ENCODE measurements around the gene ESYT2.
"Not testable (repeated sequence)": the region's sequence is repeated elsewhere in the genome, so short reads cannot be mapped to it uniquely, and the experiment has no call there.

The ESYT2 gene

GRCh38 chr7:158839177-158839576 is 9.9 kb upstream of the ESYT2 start:
- not testable (repeated sequence) for H3K36me3 ChIP-seq (ENCODE audit: control insufficient read depth, insufficient read depth, low read length); H3K4me1 ChIP-seq (ENCODE audit: control insufficient read depth, insufficient read depth, low read length, poor library complexity, severe bottlenecking); H3K4me3 ChIP-seq (ENCODE audit: insufficient read depth, low read depth, low read length, poor library complexity, severe bottlenecking); H3K27ac ChIP-seq (ENCODE audit: insufficient read depth, low read length, poor library complexity, severe bottlenecking); H3K27me3 ChIP-seq (replicated peaks; ENCODE audit: control insufficient read depth, insufficient read depth, low read length, poor library complexity, severe bottlenecking); H3K9me3 ChIP-seq (ENCODE audit: control insufficient read depth, low read length); DNase-seq

- no peaks in the 10 kb centered on the region for H3K27me3 ChIP-seq (replicated peaks; ENCODE audit: control insufficient read depth, insufficient read depth, low read length, poor library complexity, severe bottlenecking)
- no peak overlapping the region for H3K27ac ChIP-seq (ENCODE audit: insufficient read depth, low read length, poor library complexity, severe bottlenecking)
- H3K4me3 ChIP-seq (ENCODE audit: insufficient read depth, low read depth, low read length, poor library complexity, severe bottlenecking) = no peak overlapping the region
- no peaks in the 10 kb centered on the region for H3K4me1 ChIP-seq (ENCODE audit: control insufficient read depth, insufficient read depth, low read length, poor library complexity, severe bottlenecking)
- H3K36me3 ChIP-seq (ENCODE audit: control insufficient read depth, insufficient read depth, low read length) = no peaks in the 10 kb centered on the region
- no peaks in the 10 kb centered on the region for H3K9me3 ChIP-seq (ENCODE audit: control insufficient read depth, low read length)
- DNase-seq = no peak
Measured at GRCh38 chr7:158837790-158838637, 8.7 kb upstream of the ESYT2 start.

GRCh38 chr7:158836692-158837091 is 7.4 kb upstream of the ESYT2 start:
- H3K4me3 ChIP-seq (ENCODE audit: insufficient read depth, low read depth, low read length, poor library complexity, severe bottlenecking) = no peak overlapping the region
- H3K36me3 ChIP-seq (ENCODE audit: control insufficient read depth, insufficient read depth, low read length) = no peaks in the 10 kb centered on the region
- no peaks in the 10 kb centered on the region for H3K4me1 ChIP-seq (ENCODE audit: control insufficient read depth, insufficient read depth, low read length, poor library complexity, severe bottlenecking)
- no peak overlapping the region for H3K27ac ChIP-seq (ENCODE audit: insufficient read depth, low read length, poor library complexity, severe bottlenecking)
- H3K9me3 ChIP-seq (ENCODE audit: control insufficient read depth, low read length) = no peaks in the 10 kb centered on the region
- DNase-seq = no peak
- H3K27me3 ChIP-seq (replicated peaks; ENCODE audit: control insufficient read depth, insufficient read depth, low read length, poor library complexity, severe bottlenecking) = no peaks in the 10 kb centered on the region

GRCh38 chr7:158834878-158835784 is 5.8 kb upstream of the ESYT2 start:
- no peaks in the 10 kb centered on the region for H3K27me3 ChIP-seq (replicated peaks; ENCODE audit: control insufficient read depth, insufficient read depth, low read length, poor library complexity, severe bottlenecking)
- H3K9me3 ChIP-seq (ENCODE audit: control insufficient read depth, low read length) = no peaks in the 10 kb centered on the region
- H3K4me1 ChIP-seq (ENCODE audit: control insufficient read depth, insufficient read depth, low read length, poor library complexity, severe bottlenecking) = peaks cover 4% of the 10 kb centered on the region
- no peak for DNase-seq
- no peak overlapping the region for H3K27ac ChIP-seq (ENCODE audit: insufficient read depth, low read length, poor library complexity, severe bottlenecking)
- H3K4me3 ChIP-seq (ENCODE audit: insufficient read depth, low read depth, low read length, poor library complexity, severe bottlenecking) = no peak overlapping the region
- H3K36me3 ChIP-seq (ENCODE audit: control insufficient read depth, insufficient read depth, low read length) = no peaks in the 10 kb centered on the region

- Histone ChIP-seq H3K27ac (ENCODE audit: insufficient read depth, low read length, poor library complexity, severe bottlenecking) (no peak overlapping the region), H3K4me3 (ENCODE audit: insufficient read depth, low read depth, low read length, poor library complexity, severe bottlenecking) (no peak overlapping the region)
- DNase-seq = no peak
Measured at GRCh38 chr7:158832994-158833393, 3.7 kb upstream of the ESYT2 start.

GRCh38 chr7:158831738-158832091 is 2.4 kb upstream of the ESYT2 start:
- H3K9me3 ChIP-seq (ENCODE audit: control insufficient read depth, low read length) = no peaks in the 10 kb centered on the region
- no peak overlapping the region for H3K27ac ChIP-seq (ENCODE audit: insufficient read depth, low read length, poor library complexity, severe bottlenecking)
- no peaks in the 10 kb centered on the region for H3K36me3 ChIP-seq (ENCODE audit: control insufficient read depth, insufficient read depth, low read length)
- no peak overlapping the region for H3K4me3 ChIP-seq (ENCODE audit: insufficient read depth, low read depth, low read length, poor library complexity, severe bottlenecking)
- no peak for DNase-seq
- no peaks in the 10 kb centered on the region for H3K27me3 ChIP-seq (replicated peaks; ENCODE audit: control insufficient read depth, insufficient read depth, low read length, poor library complexity, severe bottlenecking)
- H3K4me1 ChIP-seq (ENCODE audit: control insufficient read depth, insufficient read depth, low read length, poor library complexity, severe bottlenecking) = peaks cover 7% of the 10 kb centered on the region

More at GRCh38 chr7:158832994-158833393, 3.7 kb upstream of the ESYT2 start:
- Histone ChIP-seq H3K27me3 (replicated peaks; ENCODE audit: control insufficient read depth, insufficient read depth, low read length, poor library complexity, severe bottlenecking) (no peaks in the 10 kb centered on the region), H3K36me3 (ENCODE audit: control insufficient read depth, insufficient read depth, low read length) (no peaks in the 10 kb centered on the region), H3K4me1 (ENCODE audit: control insufficient read depth, insufficient read depth, low read length, poor library complexity, severe bottlenecking) (peaks cover 7% of the 10 kb centered on the region), H3K9me3 (ENCODE audit: control insufficient read depth, low read length) (no peaks in the 10 kb centered on the region)

GRCh38 chr7:158830211-158830723 is 958 bp upstream of the ESYT2 start:
- Histone ChIP-seq H3K27me3 (replicated peaks; ENCODE audit: control insufficient read depth, insufficient read depth, low read length, poor library complexity, severe bottlenecking) (no peaks in the 10 kb centered on the region), H3K4me3 (ENCODE audit: insufficient read depth, low read depth, low read length, poor library complexity, severe bottlenecking) (peak overlapping the region; percentile 78), H3K9me3 (ENCODE audit: control insufficient read depth, low read length) (no peaks in the 10 kb centered on the region), H3K27ac (ENCODE audit: insufficient read depth, low read length, poor library complexity, severe bottlenecking) (peak overlapping the region; percentile 94), H3K36me3 (ENCODE audit: control insufficient read depth, insufficient read depth, low read length) (no peaks in the 10 kb centered on the region), H3K4me1 (ENCODE audit: control insufficient read depth, insufficient read depth, low read length, poor library complexity, severe bottlenecking) (peaks cover 7% of the 10 kb centered on the region)
- no peak for DNase-seq

- Histone ChIP-seq H3K27ac (ENCODE audit: insufficient read depth, low read length, poor library complexity, severe bottlenecking) (peak overlapping the region; percentile 94), H3K4me3 (ENCODE audit: insufficient read depth, low read depth, low read length, poor library complexity, severe bottlenecking) (peak overlapping the region; percentile 83), H3K36me3 (ENCODE audit: control insufficient read depth, insufficient read depth, low read length) (no peaks in the 10 kb centered on the region), H3K4me1 (ENCODE audit: control insufficient read depth, insufficient read depth, low read length, poor library complexity, severe bottlenecking) (peaks cover 14% of the 10 kb centered on the region), H3K27me3 (replicated peaks; ENCODE audit: control insufficient read depth, insufficient read depth, low read length, poor library complexity, severe bottlenecking) (no peaks in the 10 kb centered on the region), H3K9me3 (ENCODE audit: control insufficient read depth, low read length) (no peaks in the 10 kb centered on the region)
- DNase-seq = peak in 2 of 3 donors; percentile 41 to 52
Measured at GRCh38 chr7:158829021-158829341, 328 bp downstream of the ESYT2 start.

- DNase-seq = peak in 1 of 3 donors; percentile 20
- Histone ChIP-seq H3K27ac (ENCODE audit: insufficient read depth, low read length, poor library complexity, severe bottlenecking) (peak overlapping the region; percentile 94), H3K4me1 (ENCODE audit: control insufficient read depth, insufficient read depth, low read length, poor library complexity, severe bottlenecking) (peaks cover 14% of the 10 kb centered on the region), H3K36me3 (ENCODE audit: control insufficient read depth, insufficient read depth, low read length) (no peaks in the 10 kb centered on the region), H3K9me3 (ENCODE audit: control insufficient read depth, low read length) (no peaks in the 10 kb centered on the region), H3K4me3 (ENCODE audit: insufficient read depth, low read depth, low read length, poor library complexity, severe bottlenecking) (peak overlapping the region; percentile 83), H3K27me3 (replicated peaks; ENCODE audit: control insufficient read depth, insufficient read depth, low read length, poor library complexity, severe bottlenecking) (no peaks in the 10 kb centered on the region)
Measured at GRCh38 chr7:158828133-158829020, 932 bp downstream of the ESYT2 start.
